ENCODE measurements around the gene CBL.

The CBL gene

GRCh38 chr11:119314726-119315125, 108.6 kb downstream of the CBL start:
- no peak for DNase-seq (ENCODE audit: low read depth)

DNA sequence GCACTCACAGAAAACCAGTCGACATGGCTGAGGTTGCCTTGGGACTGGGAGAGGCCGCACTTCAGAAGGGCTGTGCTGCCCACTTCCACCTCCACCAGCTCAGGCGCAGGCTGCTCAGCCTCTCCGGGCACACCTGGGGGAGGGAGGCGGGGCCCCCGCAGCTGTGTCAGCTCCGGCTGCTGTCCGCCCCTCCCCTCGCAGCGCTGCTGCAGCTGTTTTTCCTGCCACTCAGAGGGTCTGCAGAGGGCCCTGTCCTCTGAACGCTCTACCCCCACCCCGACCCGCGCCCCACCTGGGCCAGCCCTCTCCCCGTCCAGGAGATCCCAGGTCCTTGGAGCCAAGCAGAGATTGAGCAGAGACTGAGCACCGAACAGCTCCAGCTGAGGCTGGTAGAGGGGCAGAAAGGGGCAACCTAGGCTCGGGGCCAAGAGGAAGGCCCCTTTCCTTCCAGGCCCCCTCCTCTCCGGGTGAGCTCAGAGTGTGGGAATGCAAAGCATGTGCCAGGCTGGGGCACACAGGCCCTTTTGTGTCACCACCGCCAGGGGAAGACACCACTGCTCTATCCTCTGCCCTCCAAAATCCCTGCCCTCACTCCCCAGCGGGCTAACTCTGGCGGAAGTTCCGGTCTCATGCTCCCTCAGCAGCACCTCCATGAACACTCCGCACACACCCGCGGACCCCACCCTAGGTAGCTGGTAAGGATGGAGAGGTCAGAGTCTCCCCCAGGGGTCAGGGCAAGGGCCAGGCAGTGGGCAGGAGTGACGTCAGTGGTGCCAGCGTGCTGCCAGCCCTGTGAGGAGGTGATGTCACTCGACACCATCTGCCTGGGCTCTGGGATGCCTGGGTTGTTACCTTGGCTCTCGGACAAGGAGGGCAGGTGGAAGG, 109.2 kb downstream of the CBL start:
- peak; percentile 38 for DNase-seq (ENCODE audit: low read depth)

GRCh38 chr11:119316016-119316728, 110.0 kb downstream of the CBL start:
- no peak for DNase-seq (ENCODE audit: low read depth)

GRCh38 chr11:119316729-119317591, 110.8 kb downstream of the CBL start, which contains the start of gene MCAM:
TSS of gene MCAM (minus strand) at chr11:119317130. CDS start at chr11:119317101, 29 bp downstream.
- DNase-seq (ENCODE audit: low read depth) = no peak

DNA sequence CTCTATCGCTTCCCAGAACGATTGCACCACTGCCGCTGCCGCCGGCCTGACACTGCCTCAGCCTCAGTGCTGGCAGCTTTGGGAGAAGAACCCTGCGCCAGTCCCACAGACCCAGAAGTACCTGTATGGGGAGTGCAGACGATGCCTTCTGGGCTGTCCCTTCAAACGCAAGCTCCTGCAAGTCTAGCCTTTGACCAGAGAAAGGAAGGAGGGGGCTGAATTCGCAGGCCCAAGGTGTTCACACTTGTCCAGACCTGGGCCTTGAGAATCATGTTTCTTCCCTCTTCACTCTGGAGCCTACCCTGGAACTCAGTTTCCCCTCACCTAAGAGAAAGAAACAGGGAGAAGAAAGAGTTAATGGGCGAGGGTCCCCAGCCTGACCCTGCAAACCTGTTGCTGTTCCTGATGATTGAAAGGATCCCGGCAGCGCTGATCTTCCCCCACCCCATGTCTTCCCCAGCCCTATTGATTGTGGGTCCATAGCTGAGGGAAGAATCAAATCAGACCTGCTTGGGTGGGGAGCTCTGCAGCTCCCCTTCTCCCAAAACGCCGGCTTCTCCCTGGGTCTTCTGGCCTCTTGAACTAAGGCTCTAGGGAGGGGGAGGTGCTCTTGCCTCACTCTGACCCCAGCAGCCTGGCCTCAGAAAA, 111.6 kb downstream of the CBL start:
- no peak for DNase-seq (ENCODE audit: low read depth)

GRCh38 chr11:119318240-119319135, 112.3 kb downstream of the CBL start:
- DNase-seq (ENCODE audit: low read depth) = no peak

- DNase-seq (ENCODE audit: low read depth) = no peak
These were observed 113.1 kb downstream of the CBL start for GRCh38 chr11:119319136-119319699.

GRCh38 chr11:119319700-119320239, 113.6 kb downstream of the CBL start:
- no peak for DNase-seq (ENCODE audit: low read depth)

DNA sequence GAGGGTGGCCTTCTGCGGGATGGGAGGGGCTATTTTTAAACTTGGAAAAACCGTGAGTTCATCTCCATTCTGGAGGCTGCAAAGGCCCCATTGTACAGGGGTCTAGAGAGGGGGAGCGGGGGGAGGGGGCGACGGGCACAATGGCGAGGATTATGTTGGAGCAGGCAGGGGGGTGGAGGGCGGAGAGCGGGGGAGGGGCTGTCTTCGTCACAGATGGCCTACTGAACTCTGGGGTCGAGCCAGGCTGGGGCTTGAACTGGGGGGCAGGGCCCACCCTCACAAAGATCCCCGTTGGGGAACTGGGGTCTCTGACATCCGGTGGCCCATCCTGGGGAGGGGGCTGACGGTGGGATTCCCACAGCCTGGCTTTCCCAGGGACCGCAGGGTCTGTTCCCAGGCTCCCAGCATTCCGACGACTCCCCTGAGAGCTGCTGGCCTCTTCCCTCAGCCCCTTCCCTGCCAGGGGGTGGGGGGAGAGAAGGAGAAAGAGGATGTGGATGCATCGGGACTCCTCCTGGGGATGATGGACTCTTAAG, 114.2 kb downstream of the CBL start:
- no peak for DNase-seq (ENCODE audit: low read depth)

DNA sequence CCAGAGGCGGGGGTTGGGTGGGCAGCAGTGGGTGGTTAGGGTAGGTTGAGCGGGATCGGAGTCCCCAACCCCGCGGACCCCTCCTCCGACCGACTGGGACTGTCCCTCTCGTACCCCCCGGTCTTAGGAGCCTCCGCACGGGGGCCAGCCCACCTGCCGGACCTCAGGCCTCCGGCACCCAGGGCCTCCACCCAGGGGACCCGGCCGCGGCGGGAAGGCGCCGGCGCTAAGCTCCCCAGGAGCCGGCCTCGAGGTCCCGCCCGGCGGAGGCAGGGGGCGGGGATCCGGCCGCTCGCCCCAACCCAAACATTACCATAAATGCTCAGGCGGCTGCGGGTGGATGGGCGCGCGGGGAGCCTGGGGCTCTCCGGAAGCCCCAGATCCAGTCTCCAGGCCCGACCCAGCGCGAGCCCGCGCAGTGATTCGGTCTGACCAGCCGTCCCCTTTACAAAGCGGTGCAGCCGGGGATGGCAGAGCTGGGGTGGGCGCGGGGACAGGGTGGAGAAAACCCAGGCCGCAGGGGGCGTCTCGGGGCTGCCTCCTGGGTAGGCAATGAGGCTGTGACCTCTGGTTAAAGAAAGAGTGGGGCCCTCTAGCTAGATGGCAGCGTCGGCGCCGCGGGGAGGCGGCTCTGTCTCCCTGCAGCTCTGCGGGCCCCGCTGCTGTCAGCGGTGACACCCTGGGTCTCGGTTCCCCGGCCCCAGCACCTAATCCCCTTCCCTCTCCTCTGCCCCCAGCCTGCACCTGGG, 114.8 kb downstream of the CBL start:
- DNase-seq (ENCODE audit: low read depth) = peak; percentile 30

GRCh38 chr11:119322360-119322739, 116.2 kb downstream of the CBL start:
- no peak for DNase-seq (ENCODE audit: low read depth)

DNA sequence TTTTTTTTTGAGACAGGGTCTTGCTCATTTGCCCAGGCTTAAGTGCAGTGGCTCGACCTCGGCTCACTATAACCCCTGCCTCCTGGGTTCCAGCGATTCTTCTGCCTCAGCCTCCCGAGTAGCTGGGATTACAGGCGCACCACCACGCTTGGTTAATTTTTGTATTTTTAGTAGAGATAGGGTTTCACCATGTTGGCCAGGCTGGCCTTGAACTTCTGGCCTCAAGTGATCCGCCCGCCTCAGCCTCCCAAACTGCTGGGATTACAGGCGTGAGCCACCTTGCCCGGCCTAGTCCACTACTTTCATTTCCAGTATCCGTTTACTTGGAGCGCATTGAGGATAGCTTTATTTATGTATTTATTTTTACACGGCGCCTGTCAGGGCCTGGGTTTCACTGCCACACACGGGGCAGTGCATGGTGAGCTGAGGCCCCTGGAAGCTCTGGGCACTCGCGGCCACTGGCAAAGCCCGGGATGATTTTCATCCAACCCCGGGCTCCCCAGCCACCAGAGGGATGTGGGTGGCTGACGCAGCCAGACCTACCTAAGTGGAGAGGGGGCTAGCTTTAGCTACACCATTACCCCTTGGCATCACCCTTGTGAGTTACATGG, 116.9 kb downstream of the CBL start:
- DNase-seq (ENCODE audit: low read depth) = no peak

DNA sequence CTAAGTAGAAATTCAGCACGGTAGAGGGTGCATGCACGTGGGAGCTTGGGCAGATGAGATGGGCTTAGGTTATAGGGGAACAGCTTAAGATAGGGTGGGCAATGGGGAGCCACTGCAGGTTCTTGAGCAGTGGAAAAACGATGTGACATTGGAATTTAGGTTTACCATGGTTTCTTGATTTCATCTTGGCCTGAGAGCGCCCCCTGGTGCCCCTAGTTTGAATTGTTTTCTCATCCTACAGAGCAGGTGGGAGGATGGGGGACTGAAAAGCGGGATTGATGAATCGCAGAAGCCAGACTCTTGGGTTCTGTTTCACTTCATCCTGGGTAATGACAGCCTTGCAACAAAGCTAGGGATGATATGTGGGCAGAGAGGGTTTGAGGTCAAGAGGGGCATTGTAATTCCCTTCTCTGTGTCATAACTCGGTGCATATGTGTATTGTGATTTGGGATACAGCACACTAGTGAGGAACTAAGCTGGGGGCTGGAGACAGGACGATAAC, 117.4 kb downstream of the CBL start:
- peak; percentile 83 for DNase-seq (ENCODE audit: low read depth)

- DNase-seq (ENCODE audit: low read depth) = no peak
These were observed 118.0 kb downstream of the CBL start for GRCh38 chr11:119324189-119324588.

DNA sequence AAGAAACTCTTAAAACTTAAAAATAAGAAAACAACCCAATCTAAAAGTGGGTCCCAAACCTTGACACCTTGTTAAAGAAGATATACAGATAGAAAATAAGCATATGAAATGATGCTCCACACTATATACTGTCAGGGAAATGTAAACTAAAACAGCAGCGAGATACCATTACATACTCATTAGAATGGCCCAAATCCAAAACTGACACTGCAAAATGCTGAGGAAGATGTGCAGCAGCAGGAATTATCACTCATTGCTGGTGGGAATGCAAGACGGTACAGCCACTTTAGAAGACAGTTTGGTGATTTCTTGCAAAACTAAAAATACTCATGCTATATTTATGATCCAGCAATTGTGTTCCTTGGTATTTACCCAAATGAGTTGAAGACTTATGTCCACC, 123.2 kb downstream of the CBL start:
- no peak for DNase-seq (ENCODE audit: low read depth)

- no peak for DNase-seq (ENCODE audit: low read depth)
These were observed 124.1 kb downstream of the CBL start for GRCh38 chr11:119330237-119330636.

GRCh38 chr11:119332111-119332765, 126.1 kb downstream of the CBL start:
- no peak for DNase-seq (ENCODE audit: low read depth)
